PC-3 (cell line): Measurements from ENCODE around the gene SRSF10.

Experiments
- EZH2 ChIP-seq: fragments of 300-600 bp; sonication (generic); IDR thresholded peaks from one replicate; pipeline ENCODE4 v1.6.1; 2017; ENCODE audit warnings: antibody characterized with exemption, mild to moderate bottlenecking, low read length; ENCODE audit not compliant: unreplicated experiment
- EZH2phosphoT487 ChIP-seq: fragments of 300-600 bp; sonication (generic); IDR thresholded peaks from 2 replicates; pipeline ENCODE4 v1.6.1; 2018; ENCODE audit warnings: mild to moderate bottlenecking, antibody characterized with exemption, low read length, borderline replicate concordance
- TF ChIP-seq, protein P1 (sequence below): fragments of 300-600 bp; sonication (generic); conservative IDR thresholded peaks from 2 replicates; pipeline ENCODE4 v1.5.1; 2017; ENCODE audit warnings: antibody characterized with exemption, low read depth, mild to moderate bottlenecking, low read length

DNA sequence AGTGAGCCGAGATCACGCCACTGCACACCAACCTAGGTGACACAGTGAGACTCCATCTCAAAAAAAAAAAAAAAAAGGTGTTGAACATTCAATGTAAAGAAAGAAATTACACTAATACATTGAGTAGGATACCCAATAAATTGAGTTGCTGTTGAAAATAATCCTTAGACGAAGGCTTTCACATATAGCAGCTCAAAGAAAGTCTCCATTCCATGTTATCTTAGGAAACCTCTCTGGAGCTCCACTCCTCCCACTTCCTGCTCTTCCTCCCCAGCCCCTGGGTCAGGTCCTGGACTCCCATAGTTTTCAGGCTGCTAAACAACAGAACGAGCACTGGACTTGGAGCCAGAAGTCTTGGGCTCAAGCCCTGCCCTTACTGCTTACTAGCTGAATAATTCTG is 51.3 kb downstream of the SRSF10 start:
- TF ChIP-seq, protein P1, sequence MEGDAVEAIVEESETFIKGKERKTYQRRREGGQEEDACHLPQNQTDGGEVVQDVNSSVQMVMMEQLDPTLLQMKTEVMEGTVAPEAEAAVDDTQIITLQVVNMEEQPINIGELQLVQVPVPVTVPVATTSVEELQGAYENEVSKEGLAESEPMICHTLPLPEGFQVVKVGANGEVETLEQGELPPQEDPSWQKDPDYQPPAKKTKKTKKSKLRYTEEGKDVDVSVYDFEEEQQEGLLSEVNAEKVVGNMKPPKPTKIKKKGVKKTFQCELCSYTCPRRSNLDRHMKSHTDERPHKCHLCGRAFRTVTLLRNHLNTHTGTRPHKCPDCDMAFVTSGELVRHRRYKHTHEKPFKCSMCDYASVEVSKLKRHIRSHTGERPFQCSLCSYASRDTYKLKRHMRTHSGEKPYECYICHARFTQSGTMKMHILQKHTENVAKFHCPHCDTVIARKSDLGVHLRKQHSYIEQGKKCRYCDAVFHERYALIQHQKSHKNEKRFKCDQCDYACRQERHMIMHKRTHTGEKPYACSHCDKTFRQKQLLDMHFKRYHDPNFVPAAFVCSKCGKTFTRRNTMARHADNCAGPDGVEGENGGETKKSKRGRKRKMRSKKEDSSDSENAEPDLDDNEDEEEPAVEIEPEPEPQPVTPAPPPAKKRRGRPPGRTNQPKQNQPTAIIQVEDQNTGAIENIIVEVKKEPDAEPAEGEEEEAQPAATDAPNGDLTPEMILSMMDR = no peak
- TF ChIP-seq EZH2 = no peak
- TF ChIP-seq EZH2phosphoT487 = no peak
